HFFc6 (cell line): ENCODE measurements around the gene NRIP2. TPM values are rescaled to one million over a fixed set of nuclear protein-coding genes. Genes with fewer than 3 reads are reported as not detected.

ENCODE experiments used
- DNase-seq: peaks from one replicate; pipeline ENCODE4 v3.0.0-alpha.2; 2018
- H3K27ac Mint-ChIP-seq: 2 replicates; pipeline ENCODE4 v1.8.0; 2020; ENCODE audit warnings: mild to moderate bottlenecking, mixed read lengths
- H3K27me3 Mint-ChIP-seq: 2 replicates; pipeline ENCODE4 v1.8.0; 2021; ENCODE audit warnings: mild to moderate bottlenecking, moderate library complexity, mixed read lengths; ENCODE audit not compliant: insufficient read depth
- H3K36me3 Mint-ChIP-seq: 2 replicates; pipeline ENCODE4 v1.8.0; 2021; ENCODE audit warnings: low read depth, mixed read lengths
- H3K4me1 Mint-ChIP-seq: 2 replicates; pipeline ENCODE4 v1.8.0; 2020; ENCODE audit warnings: low read depth, mixed read lengths
- H3K4me3 Mint-ChIP-seq: 2 replicates; pipeline ENCODE4 v1.8.0; 2020; ENCODE audit warnings: mild to moderate bottlenecking, moderate library complexity, mixed read lengths
- H3K9me3 Mint-ChIP-seq: 2 replicates; pipeline ENCODE4 v1.8.0; 2020; ENCODE audit warnings: mild to moderate bottlenecking, mixed read lengths
- CTCF ChIP-seq: fragments of 200-600 bp; sonication (generic); IDR thresholded peaks from 2 replicates; pipeline ENCODE4 v1.5.0; 2021; ENCODE audit warnings: antibody characterized with exemption, mild to moderate bottlenecking
- total RNA-seq, 6 experiments: library from RNA; stranded (reverse); fragmentation: NEBNext Ultra II Directional; extraction: Animal tissue kit (Norgen Biotek cat#: 25700); gene quantifications; 2 replicates in 1 of 6; 3 replicates in 5 of 6; pipeline ENCODE4 v1.2.3, GENCODE V29; 2021

NRIP2 gene
- total RNA-seq, 6 experiments from 2014 or later = not detected

GRCh38 chr12:2813214-2814185 lies 21.3 kb downstream of the NRIP2 start:
- Mint-ChIP-seq H3K4me1 (peaks cover 22% of the 10 kb centered on the region), H3K4me3 (peak overlapping the region; percentile 98), H3K36me3 (0 out of 2 replicates have a peak, but pooled peaks cover 6% of the 10 kb centered on the region), H3K9me3 (no peaks in the 10 kb centered on the region), H3K27ac (peak overlapping the region; percentile 98), H3K27me3 (peaks cover 2% of the 10 kb centered on the region; the same call in 1 of the 2 replicates)
- DNase-seq = peak; percentile 66
- TF ChIP-seq CTCF = peak; percentile 84

DNA sequence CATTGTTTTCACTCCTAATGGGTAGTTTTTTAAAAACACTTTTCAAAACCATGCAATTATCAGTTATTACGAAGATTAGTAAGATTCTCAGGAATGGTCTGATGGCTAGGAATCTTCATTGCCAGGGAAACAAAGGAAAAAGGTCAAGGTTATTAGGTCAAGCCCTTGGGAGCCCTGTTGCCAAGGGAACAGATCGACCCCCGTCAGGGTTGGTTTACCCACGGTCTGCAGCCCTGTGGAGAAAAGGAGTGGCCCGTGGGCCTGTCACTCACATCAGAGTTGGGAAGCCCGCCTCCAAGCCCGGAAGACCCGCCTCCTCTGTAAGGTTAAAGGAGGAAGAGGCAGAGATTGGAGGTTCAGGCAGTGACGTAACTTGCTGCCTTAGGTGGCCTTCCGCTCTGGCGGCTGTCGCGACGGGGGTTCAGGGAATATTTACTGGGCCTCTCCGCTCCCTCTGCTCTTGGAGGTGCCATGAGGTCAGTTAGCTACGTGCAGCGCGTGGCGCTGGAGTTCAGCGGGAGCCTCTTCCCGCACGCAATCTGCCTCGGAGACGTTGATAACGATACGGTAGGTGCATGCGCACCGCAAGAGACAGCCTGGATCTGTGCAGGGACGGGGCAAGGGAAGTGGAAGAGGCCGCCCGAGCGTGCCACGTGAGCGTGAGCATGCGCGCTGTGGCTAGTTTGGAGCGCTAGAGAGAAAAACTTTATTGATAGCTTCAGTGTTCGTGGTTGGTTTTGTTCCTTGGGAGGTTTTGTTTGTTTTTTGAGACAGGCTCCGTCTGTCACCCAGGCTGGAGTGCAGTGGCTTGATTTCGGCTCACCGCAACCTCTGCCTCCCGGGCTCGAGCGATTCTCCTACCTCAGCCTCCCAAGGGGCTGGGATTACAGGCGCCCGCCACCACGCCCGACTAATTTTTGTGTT lies 22.3 kb downstream of the NRIP2 start, which contains the start of gene ITFG2:
TSS of gene ITFG2 (plus strand) at position 379 of the 924 bp plus-strand sequence. CDS start at position 472, 93 bp downstream.
- Mint-ChIP-seq H3K36me3 (0 out of 2 replicates have a peak, but pooled peaks cover under 1% of the 10 kb centered on the region), H3K9me3 (no peaks in the 10 kb centered on the region), H3K27ac (peak within 1 kb of the TSS; percentile 98), H3K27me3 (peaks cover 2% of the 10 kb centered on the region; the same call in 1 of the 2 replicates), H3K4me3 (peak within 1 kb of the TSS; percentile 98), H3K4me1 (peaks cover 22% of the 10 kb centered on the region)
- no peak for TF ChIP-seq CTCF
- peak; percentile 98 for DNase-seq

DNA sequence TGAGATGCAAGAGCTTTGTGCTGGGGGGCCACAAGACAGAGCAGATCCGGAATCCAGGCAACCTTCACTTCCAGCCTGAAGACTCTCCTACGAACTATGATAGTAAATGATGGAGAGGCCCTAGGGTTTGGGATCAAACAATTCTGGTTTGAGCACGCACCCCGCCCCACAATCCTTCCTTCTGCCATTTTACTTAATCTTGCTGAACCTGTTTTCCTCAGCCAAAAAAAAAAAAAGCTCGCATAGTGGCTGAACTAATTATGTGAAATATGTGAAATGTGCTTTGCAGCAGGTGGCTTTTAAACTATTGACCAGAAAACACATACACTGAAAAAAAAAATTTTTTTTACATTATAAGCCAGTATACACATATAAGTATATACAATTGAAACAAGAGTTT lies 23.0 kb downstream of the NRIP2 start:
- Mint-ChIP-seq H3K9me3 (no peaks in the 10 kb centered on the region), H3K27ac (no peak overlapping the region; the same call in 1 of the 2 replicates)

GRCh38 chr12:2806700-2807099 lies 28.1 kb downstream of the NRIP2 start:
- H3K36me3 Mint-ChIP-seq = peaks cover 5% of the 10 kb centered on the region; the same call in 1 of the 2 replicates
- TF ChIP-seq CTCF = no peak

More for the DNA sequence above, 23.0 kb downstream of the NRIP2 start:
- peak overlapping the region; percentile 98 for H3K4me3 Mint-ChIP-seq
- H3K4me1 Mint-ChIP-seq = peaks cover 22% of the 10 kb centered on the region
- H3K27me3 Mint-ChIP-seq = peaks cover 2% of the 10 kb centered on the region; the same call in 1 of the 2 replicates
- DNase-seq = no peak
- 0 out of 2 replicates have a peak, but pooled peaks cover 5% of the 10 kb centered on the region for H3K36me3 Mint-ChIP-seq
- TF ChIP-seq CTCF = no peak

GRCh38 chr12:2805143-2805520 lies 29.7 kb downstream of the NRIP2 start:
- no peak for DNase-seq
- H3K4me3 Mint-ChIP-seq = no peak overlapping the region
- H3K36me3 Mint-ChIP-seq = peaks cover 14% of the 10 kb centered on the region
- TF ChIP-seq CTCF = no peak
- peaks cover 12% of the 10 kb centered on the region for H3K4me1 Mint-ChIP-seq
- H3K27ac Mint-ChIP-seq = peak overlapping the region; percentile 68; the same call in 1 of the 2 replicates
- H3K27me3 Mint-ChIP-seq = no peaks in the 10 kb centered on the region; the same call in 1 of the 2 replicates
- no peaks in the 10 kb centered on the region for H3K9me3 Mint-ChIP-seq

More at GRCh38 chr12:2806700-2807099, 28.1 kb downstream of the NRIP2 start:
- H3K4me3 Mint-ChIP-seq = no peak overlapping the region
- H3K27ac Mint-ChIP-seq = no peak overlapping the region
- no peaks in the 10 kb centered on the region; the same call in 1 of the 2 replicates for H3K27me3 Mint-ChIP-seq
- H3K9me3 Mint-ChIP-seq = no peaks in the 10 kb centered on the region
- no peak for DNase-seq
- H3K4me1 Mint-ChIP-seq = peaks cover 15% of the 10 kb centered on the region
